K562 (cell line): ENCODE data around the gene TMEM123. TPM values are rescaled to one million over a fixed set of nuclear protein-coding genes. Genes with fewer than 3 reads are reported as not detected.

Experiments used
- ATAC-seq: fragments of 200-7000 bp; cut with Tn5 transposase; 3 replicates; pipeline ENCODE4 v1.9.1; 2020; ENCODE audit warnings: moderate library complexity
- BruUV-seq: library from RNA; stranded (reverse); fragments of 400-500 nt; replicated peaks from 2 replicates; lab custom pipeline; 2021; lab: Mats Ljungman, UMichigan
- CTCF ChIA-PET: fragments of 300-600 bp; formaldehyde crosslinking; extraction: SDS; loops from one replicate; lab custom pipeline; 2021; ENCODE audit warnings: low intra/inter-chr PET ratio; lab: Yijun Ruan, JAX
- POLR2A ChIA-PET: fragments of 300-600, 350-650 bp; sonication (Branson Sonifier 250); formaldehyde crosslinking; extraction: SDS; loops from one replicate; lab custom pipeline; 2021; ENCODE audit warnings: antibody characterized with exemption, inconsistent platforms; lab: Yijun Ruan, JAX
- DNase-seq, 4 experiments: peaks; one replicate each; pipeline versions ENCODE4 v3.0.0 to v3.0.0-alpha.2; 2011 to 2018; ENCODE audit warnings: low spot score in 3 of 4, mixed read lengths in 3 of 4; ENCODE audit errors: extremely low read depth in 1 of 4
- FAIRE-seq: peaks from 2 replicates; lab custom pipeline; 2011; peaks lifted over from hg19 to GRCh38; lab: Jason Lieb, UNC
- H2AFZ ChIP-seq: 2 replicates; pipeline ENCODE4 v1.6.0; 2011; ENCODE audit warnings: low read depth, low read length, control low read depth, inconsistent platforms
- H3K27ac ChIP-seq: fragments of 200-600 bp; 3 replicates; pipeline ENCODE4 v1.8.0; 2011; ENCODE audit warnings: low read depth, mild to moderate bottlenecking, control low read depth, inconsistent platforms, low read length, moderate library complexity, mixed read lengths; ENCODE audit errors: extremely low read depth
- H3K27me3 ChIP-seq, 2 experiments: fragments of 300-600 bp in 1 of 2; 2 replicates in 1 of 2; 3 replicates in 1 of 2; pipeline versions ENCODE4 v1.6.0 to v1.8.0; 2011; ENCODE audit warnings: inconsistent platforms in 2 of 2, low read length in 2 of 2, mild to moderate bottlenecking in 1 of 2, mixed read lengths in 1 of 2, moderate library complexity in 1 of 2; ENCODE audit not compliant: control insufficient read depth in 2 of 2, insufficient read depth in 2 of 2
- H3K36me3 ChIP-seq: fragments of 300-600 bp; 3 replicates; pipeline ENCODE4 v1.8.0; 2011; ENCODE audit warnings: mild to moderate bottlenecking, low read length, inconsistent platforms; ENCODE audit not compliant: control insufficient read depth, insufficient read depth
- H3K4me1 ChIP-seq, 2 experiments: fragments of 200-600 bp in 1 of 2; replicated peaks in 1 of 2; 2 replicates in 1 of 2; 3 replicates in 1 of 2; pipeline versions ENCODE4 v1.5.1 to v1.8.0; 2011; ENCODE audit warnings: inconsistent platforms in 2 of 2, low read length in 2 of 2, mild to moderate bottlenecking in 1 of 2, mixed read lengths in 1 of 2, moderate library complexity in 1 of 2; ENCODE audit not compliant: control insufficient read depth in 2 of 2, insufficient read depth in 2 of 2
- H3K4me2 ChIP-seq: 2 replicates; pipeline ENCODE4 v1.6.1; 2011; ENCODE audit warnings: low read length, control low read depth, inconsistent platforms, mixed read lengths; ENCODE audit not compliant: insufficient read depth
- H3K4me3 ChIP-seq: fragments of 200-600 bp; sonication (generic), shearing (Covaris generic); 2 replicates; pipeline ENCODE4 v1.5.1; 2016; ENCODE audit warnings: control low read depth, inconsistent platforms
- H3K79me2 ChIP-seq: fragments of 200-600 bp; 3 replicates; pipeline ENCODE4 v1.8.0; 2011; ENCODE audit warnings: low read length, inconsistent platforms; ENCODE audit not compliant: control insufficient read depth, insufficient read depth
- H3K9ac ChIP-seq, 2 experiments: 2 replicates each; pipeline versions ENCODE4 v1.6.0 to v1.6.1; 2011; ENCODE audit warnings: low read depth in 2 of 2, low read length in 2 of 2, control low read depth in 1 of 2, inconsistent platforms in 1 of 2, mild to moderate bottlenecking in 1 of 2, mixed read lengths in 1 of 2; ENCODE audit not compliant: insufficient read depth in 1 of 2
- H3K9me1 ChIP-seq: one replicate; pipeline ENCODE4 v1.6.0; 2011; ENCODE audit warnings: inconsistent platforms, mild to moderate bottlenecking, low read length, moderate library complexity; ENCODE audit not compliant: control insufficient read depth, insufficient read depth
- H3K9me3 ChIP-seq: replicated peaks from 2 replicates; pipeline ENCODE4 v1.5.1; 2011; ENCODE audit warnings: low read depth, low read length, inconsistent platforms; ENCODE audit not compliant: control insufficient read depth, insufficient read depth
- H4K20me1 ChIP-seq: replicated peaks from 2 replicates; pipeline ENCODE4 v1.6.1; 2011; ENCODE audit warnings: low read length, inconsistent platforms, mixed read lengths; ENCODE audit not compliant: control insufficient read depth, insufficient read depth
- CC2D1A ChIP-seq: fragments of 450-650 bp; IDR thresholded peaks from 2 replicates; pipeline ENCODE4 v1.6.1; 2017; ENCODE audit warnings: mild to moderate bottlenecking
- CSDE1 ChIP-seq, 2 experiments: fragments of 450-650 bp; IDR thresholded peaks; 2 replicates each; pipeline ENCODE4 v1.6.1; 2016; ENCODE audit warnings: mild to moderate bottlenecking in 1 of 2
- CUX1 ChIP-seq: fragments of 200-800 bp; sonication (Bioruptor generic); IDR thresholded peaks from 2 replicates; pipeline ENCODE4 v1.6.1; 2016; ENCODE audit warnings: missing genetic modification characterization, missing compliant biosample characterization
- ELF1 ChIP-seq: fragments of 200-800 bp; sonication (Bioruptor generic); IDR thresholded peaks from 2 replicates; pipeline ENCODE4 v1.6.1; 2016; ENCODE audit warnings: missing genetic modification characterization, missing compliant biosample characterization
- HLTF ChIP-seq: fragments of 450-650 bp; IDR thresholded peaks from 2 replicates; pipeline ENCODE4 v1.6.1; 2016
- NEUROD1 ChIP-seq: fragments of 150-350 bp; IDR thresholded peaks from 2 replicates; pipeline ENCODE4 v1.6.1; 2014; ENCODE audit warnings: borderline replicate concordance, low read length, low read depth; ENCODE audit not compliant: partially characterized antibody
- PATZ1 ChIP-seq: fragments of 250-450 bp; sonication (Bioruptor Pico); IDR thresholded peaks from 2 replicates; pipeline ENCODE4 v1.5.0; 2020; ENCODE audit warnings: mild to moderate bottlenecking, borderline replicate concordance
- SAFB2 ChIP-seq: fragments of 200-400 bp; formaldehyde crosslinking; IDR thresholded peaks from 2 replicates; pipeline ENCODE4 v1.6.1; 2018; ENCODE audit warnings: borderline replicate concordance, low read length, low read depth, moderate library complexity; ENCODE audit not compliant: severe bottlenecking
- TBL1XR1 ChIP-seq, 2 experiments: IDR thresholded peaks; 2 replicates each; pipeline ENCODE4 v1.6.1; 2012; ENCODE audit warnings: improper control_type of control experiment in 2 of 2, low read length in 2 of 2, mild to moderate bottlenecking in 1 of 2
- ZNF133 ChIP-seq: fragments of 250-450 bp; sonication (Bioruptor Pico); IDR thresholded peaks from 2 replicates; pipeline ENCODE4 v1.4.0; 2020; ENCODE audit warnings: mild to moderate bottlenecking
- ZNF280A ChIP-seq: fragments of 450-650 bp; IDR thresholded peaks from 2 replicates; pipeline ENCODE4 v1.6.1; 2018; ENCODE audit warnings: mild to moderate bottlenecking, low read depth; ENCODE audit not compliant: partially characterized antibody
- ZNF583 ChIP-seq: fragments of 250-450 bp; sonication (Bioruptor Pico); IDR thresholded peaks from 2 replicates; pipeline ENCODE4 v1.4.0; 2020
- ZNF77 ChIP-seq: fragments of 250-450 bp; sonication (Bioruptor Pico); IDR thresholded peaks from 2 replicates; pipeline ENCODE4 v1.5.0; 2020
- WGBS: fragments of 100-300 bp; shearing (Covaris generic); methylation state at CpG from one replicate; pipeline ENCODE4 v1.1.6; 2016; ENCODE audit warnings: low coverage, mixed read lengths; ENCODE audit not compliant: insufficient coverage; ENCODE audit errors: missing lambda C conversion rate; 5-methylcytosine and 5-hydroxymethylcytosine counted together
- in situ Hi-C: fragments of 300-500 bp; cut with MboI; formaldehyde crosslinking; loops from 4 replicates; pipeline ENCODE4 v1.15.0; 2018; ENCODE audit warnings: inconsistent platforms, mixed read lengths
- intact Hi-C: fragments of 100-400 bp; cut with micrococcal nuclease; formaldehyde crosslinking; loops from 2 replicates; pipeline ENCODE4 v1.14.2; 2022
- polyA plus RNA-seq, 8 experiments: library from polyadenylated mRNA; depleted of rRNA in 4 of 8; stranded (reverse) in 5 of 8; unstranded in 3 of 8; fragments of >200 nt; fragmentation: Nextera tagmentation in 2 of 8; fragmentation: Illumina TruSeq in 1 of 8; extraction: Ambion mirVana in 2 of 8; extraction: Trizol in 1 of 8; gene quantifications; 2 replicates each; pipeline versions ENCODE4 v1.2.1 to v1.2.3, GENCODE V29; 2011 to 2014; ENCODE audit warnings: inconsistent platforms in 1 of 8, missing spikeins in 1 of 8
- total RNA-seq, 7 experiments: library from RNA; depleted of rRNA in 6 of 7; stranded (reverse); fragments of >200 nt in 6 of 7; fragmentation: Illumina TruSeq in 2 of 7; extraction: Trizol in 2 of 7; gene quantifications; 2 replicates each; pipeline versions ENCODE4 v1.2.1 to v1.2.3, GENCODE V29; 2011 to 2021; ENCODE audit warnings: low replicate concordance in 1 of 7
- TF ChIP-seq, protein P1 (sequence below): fragments of 250-450 bp; sonication (Bioruptor Pico); IDR thresholded peaks from 2 replicates; pipeline ENCODE4 v1.9.0; 2021; ENCODE audit warnings: mild to moderate bottlenecking

TMEM123 gene
- total and polyA plus RNA-seq, 9 of the 15 experiments (the other 6 are each of a cell fraction or from before 2014, with no cell fraction given), result 19.8 to 344 (median 82.4) TPM

GRCh38 chr11:102400603-102401002, 52.0 kb downstream of the TMEM123 start:
- BruUV-seq, result no TSS peak
- ChIA-PET POLR2A (no interaction called here), CTCF (interaction anchor here (0.6 kb wide), 1 partner anchor 85 kb away, joined by 3 read pairs; no protein-coding TSS in a partner anchor)
- no peak for ATAC-seq
- no peak overlapping the region for H3K27ac ChIP-seq
- H3K9me3 ChIP-seq, result no peaks in the 10 kb centered on the region
- 0 out of 3 replicates have a peak, but pooled peaks cover under 1% of the 10 kb centered on the region for H3K79me2 ChIP-seq
- DNase-seq, result no peak
- no peaks in the 10 kb centered on the region for H3K9me1 ChIP-seq
- no peak for FAIRE-seq
- H3K36me3 ChIP-seq, result peaks cover 53% of the 10 kb centered on the region; the same call in 2 of the 3 replicates
- intact Hi-C loops, result no loop called here
- H3K27me3 ChIP-seq, result no peaks in the 10 kb centered on the region
- H4K20me1 ChIP-seq, result no peaks in the 10 kb centered on the region
- no peak overlapping the region for H3K4me3 ChIP-seq
- no peak overlapping the region for H3K4me2 ChIP-seq
- H3K4me1 ChIP-seq, result no peaks in the 10 kb centered on the region
- WGBS, result 88% methylated on average over 5 of the region's 5 CpGs
- no peak overlapping the region for H3K9ac ChIP-seq
- H2AFZ ChIP-seq, result no peak overlapping the region
- in situ Hi-C loops, result no loop called here
- TF ChIP-seq PATZ1 (CRISPR knock-in tag) (no peak), CSDE1 (IDR thresholded peaks at IDR 0.05) (no peak), ZNF280A (no peak), ZNF77 (CRISPR knock-in tag) (no peak), SAFB2 (no peak), ELF1 (tag) (no peak), CUX1 (CRISPR knock-in tag) (no peak), NEUROD1 (no peak), CC2D1A (no peak), ZNF133 (CRISPR knock-in tag) (no peak), HLTF (no peak), TBL1XR1 (IDR thresholded peaks at IDR 0.05; ENCODE audit: low read length in 2 of 2) (no peak), ZNF583 (CRISPR knock-in tag) (no peak)
- TF ChIP-seq, protein P1, sequence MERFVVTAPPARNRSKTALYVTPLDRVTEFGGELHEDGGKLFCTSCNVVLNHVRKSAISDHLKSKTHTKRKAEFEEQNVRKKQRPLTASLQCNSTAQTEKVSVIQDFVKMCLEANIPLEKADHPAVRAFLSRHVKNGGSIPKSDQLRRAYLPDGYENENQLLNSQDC (CRISPR knock-in tag), result no peak
